Activated CD8-positive, alpha-beta memory T cell treated with anti-CD3 and anti-CD28 coated beads, Interleukin-2, amount 50 U/mL, for 24 hours (primary cell): Measurements from ENCODE around the gene ATL1.
"Not testable (repeated sequence)": the region's sequence is repeated elsewhere in the genome, so short reads cannot be mapped to it uniquely, and the experiment has no call there.

Experiments
- DNase-seq: peaks from one replicate; pipeline ENCODE4 v3.0.0-alpha.2; 2020; ENCODE audit errors: extremely low read depth

Gene ATL1

DNA sequence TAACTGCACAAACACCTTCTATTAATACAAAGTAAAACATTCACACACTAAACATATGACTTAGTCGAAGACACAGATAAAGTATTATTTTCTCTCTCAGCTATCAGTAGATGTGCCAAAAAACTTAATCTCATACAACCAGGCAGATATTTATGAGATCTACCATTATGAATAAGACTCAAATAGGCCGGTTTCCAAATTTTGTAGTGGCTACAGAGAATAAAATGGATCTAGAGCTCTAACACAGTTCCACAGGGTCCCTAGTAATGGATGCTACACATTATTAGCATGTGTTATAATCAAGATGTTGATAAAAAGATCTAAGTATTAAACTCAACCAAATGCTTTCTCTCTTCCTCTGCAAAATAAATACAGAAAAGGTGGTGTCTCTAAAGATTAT is 97.8 kb downstream of the ATL1 start:
- DNase-seq, result no peak

DNA sequence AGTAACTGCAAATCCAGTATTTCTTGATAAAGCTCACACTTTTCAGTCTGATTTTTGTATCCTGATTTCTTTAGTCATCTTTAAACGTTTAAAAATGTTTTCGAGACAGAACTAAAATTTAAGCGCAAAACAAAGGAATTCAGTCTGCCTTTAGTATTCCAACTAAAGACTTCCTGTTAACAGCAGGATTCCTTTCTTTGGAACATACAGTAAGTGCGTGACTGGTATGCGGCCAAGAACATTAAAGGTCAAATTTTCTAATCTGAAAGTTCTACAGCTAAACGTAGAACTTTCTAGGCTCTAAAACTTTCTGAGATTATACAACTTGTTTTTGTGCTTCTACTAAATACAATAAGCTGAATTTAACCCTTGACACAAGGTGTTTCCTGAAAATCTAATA is 98.3 kb downstream of the ATL1 start:
- no peak for DNase-seq

DNA sequence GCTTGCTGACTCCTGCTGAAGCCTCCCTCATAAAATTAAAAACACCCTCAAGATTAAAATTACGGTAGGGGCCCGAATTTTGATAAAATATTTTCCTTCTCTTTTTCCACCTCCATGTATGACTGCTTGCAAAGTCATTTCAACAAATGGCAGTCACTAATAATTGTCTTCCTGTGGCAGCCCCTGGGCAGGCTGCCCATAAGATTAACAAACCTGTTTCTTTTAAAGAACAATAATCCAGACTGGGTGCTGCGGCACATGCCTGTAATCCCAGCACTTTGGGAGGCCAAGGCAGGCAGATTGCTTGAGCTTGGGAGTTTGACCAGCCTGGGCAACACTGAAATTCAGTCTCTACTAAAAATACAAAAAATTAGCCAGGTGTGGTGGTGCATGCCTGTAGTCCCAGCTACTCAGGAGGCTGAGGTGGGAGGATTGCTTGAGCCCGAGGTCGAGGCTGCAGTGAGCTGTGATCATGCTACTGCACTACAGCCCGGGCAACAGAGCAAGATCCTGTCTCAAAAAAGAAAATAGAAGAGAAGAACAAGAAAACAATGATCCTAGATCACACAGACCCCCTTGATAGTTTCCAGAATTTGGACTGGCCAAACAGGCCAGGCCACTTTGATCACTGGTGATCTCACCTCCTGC is 99.5 kb downstream of the ATL1 start:
- no peak for DNase-seq

DNA sequence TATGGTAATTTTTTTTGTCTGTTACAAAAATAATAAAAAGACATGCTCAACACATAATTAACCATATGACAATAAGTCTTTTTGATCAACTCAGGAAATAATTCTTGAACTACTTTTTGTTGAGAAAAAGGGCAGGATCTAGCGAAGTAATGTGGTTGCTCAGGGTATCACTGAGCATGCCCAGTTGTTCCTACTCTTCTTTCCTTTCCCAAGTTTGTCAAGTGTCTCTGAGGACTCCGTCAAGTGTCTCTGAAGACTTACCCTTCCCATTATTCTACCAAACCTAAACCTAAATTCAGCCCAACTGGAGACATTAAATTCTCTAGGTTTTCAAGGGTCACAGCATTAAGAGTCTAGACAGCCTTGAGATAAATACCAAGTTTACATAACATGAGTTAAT is 104.6 kb downstream of the ATL1 start:
- DNase-seq, result not testable (repeated sequence)

DNA sequence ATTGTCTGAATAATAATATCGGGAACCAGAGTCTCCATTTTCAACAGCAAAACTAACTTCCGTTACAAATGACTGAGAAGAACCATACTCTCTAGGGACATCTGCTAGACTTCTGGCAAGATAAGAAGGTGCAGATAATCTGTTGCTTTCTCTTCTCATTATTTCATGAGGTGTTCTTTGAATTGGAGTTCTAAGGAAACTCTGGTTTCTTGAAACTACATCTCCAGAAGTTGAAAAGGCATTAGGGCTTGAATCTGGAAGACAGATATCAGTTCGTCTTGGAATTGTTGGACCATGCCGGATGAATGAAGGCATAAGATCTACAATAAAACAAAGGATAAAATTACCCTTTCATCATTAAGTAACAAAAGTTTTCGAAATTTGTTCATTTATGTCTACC is 105.4 kb downstream of the ATL1 start:
- DNase-seq, result not testable (repeated sequence)

DNA sequence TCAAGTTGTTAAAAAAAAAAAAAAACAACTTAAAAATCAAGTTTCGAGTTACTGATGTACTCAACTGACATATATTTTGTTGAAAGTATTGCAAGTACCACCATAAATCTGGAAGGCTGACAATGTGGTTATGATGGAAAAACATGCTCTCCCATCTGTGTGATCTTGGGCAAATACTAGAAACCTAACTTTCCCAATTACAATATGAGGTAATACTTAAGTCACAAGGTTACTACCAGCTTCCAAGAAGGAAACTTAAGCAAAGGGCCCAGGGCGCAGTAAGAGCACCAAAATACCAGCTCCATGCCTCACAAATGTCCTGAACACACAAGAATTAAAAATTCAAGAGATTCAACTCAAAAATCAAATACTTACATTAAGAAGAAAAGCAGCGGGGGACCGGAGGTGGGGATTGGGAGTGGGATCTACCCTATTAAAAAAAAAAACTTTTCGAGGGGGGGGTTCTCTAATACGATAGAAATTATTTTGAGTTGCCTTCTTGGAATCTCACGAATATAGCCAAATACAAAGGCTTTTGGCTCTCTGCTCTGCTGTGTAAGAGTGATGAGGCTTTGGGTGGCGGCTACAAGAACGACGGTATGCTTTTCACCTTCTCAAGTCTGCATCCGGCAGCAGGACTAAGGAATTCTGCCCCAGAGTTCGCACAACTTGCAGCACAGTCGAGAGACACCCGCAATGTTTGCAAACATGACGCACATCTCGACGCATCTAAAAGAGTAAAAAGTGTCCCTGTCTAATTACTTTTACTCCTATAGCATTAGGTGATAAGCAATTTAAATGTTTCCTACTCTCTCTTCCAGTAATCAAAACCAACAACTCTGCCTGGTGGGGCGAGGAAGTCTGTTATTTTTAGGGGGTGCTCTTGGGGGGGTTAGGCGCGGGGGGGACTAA is 107.1 kb downstream of the ATL1 start:
- DNase-seq, result no peak

DNA sequence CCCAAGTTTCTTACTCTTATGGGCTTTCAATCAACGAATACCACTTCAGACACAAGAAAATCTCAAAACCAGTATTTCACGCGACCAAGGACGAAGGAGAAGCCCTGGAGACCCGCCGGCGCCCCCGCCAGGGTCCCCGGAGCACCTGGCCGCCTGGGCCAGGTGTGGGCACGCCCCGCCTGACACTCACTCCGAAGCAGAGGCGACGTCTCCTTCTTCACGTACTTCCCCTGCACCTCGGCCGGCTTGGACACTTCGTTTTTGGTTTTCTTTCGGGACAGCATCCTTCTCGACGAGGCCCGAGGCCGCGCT is 107.7 kb downstream of the ATL1 start:
- DNase-seq, result no peak

DNA sequence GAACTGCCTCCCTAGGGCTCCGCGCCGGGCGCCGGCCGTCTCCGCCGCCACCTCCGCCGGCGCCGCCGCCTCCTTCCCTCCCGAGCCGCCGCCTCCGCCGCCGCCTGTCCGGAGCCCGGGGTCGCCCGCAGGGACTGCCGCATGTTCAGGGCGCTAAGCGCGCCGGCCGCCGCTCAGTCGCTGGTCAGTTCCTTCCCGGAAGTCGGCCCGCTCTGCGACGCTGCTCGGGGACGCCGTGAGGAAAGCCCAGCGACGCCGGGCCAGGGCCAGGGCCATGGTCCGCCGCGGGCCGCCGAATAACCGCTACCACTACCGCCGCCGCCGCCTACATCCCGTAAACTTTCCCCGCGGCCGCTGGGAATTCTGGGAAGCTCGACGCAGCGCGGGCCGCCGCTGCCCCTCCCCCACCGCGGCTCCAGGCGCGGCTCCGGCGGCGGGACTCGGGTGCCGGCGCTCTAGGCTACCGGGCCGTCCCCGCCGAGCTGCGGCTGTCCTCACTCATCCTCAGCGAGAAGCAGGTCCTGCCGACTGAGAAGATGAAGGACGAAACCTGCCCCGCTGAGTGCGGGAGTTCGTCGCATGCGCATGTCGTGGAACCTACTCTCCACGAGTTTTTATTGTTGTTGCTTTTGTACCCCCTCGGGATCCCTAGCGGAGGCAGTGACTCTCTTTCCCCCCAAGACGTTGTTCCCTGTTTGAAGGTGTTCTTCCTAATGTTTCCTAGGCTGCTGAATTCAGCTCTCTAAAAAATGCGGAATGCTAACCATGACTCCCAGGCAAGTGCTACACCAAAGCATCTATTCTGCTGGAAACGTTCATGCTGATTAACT is 108.3 kb downstream of the ATL1 start, which contains the start of gene SAV1:
SAV1 (minus strand) TSS at position 311 of the 830 bp plus-strand sequence. CDS start 339 bp downstream, outside the sequence.
- no peak for DNase-seq

DNA sequence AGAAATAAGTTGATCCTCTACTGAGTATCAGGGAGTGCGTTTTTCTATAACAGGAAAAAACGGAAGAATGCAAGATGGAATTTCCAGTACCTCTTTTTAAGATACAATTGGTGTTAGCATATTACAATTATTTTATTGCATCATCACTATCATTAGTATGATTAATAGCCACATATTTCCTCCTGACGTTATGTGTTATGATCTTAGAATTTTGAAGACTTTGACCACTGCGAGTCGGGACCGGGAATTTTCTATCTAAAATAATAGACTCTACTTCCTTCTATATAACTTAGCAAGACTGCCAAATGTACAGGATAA is 108.8 kb downstream of the ATL1 start:
- DNase-seq, result no peak

DNA sequence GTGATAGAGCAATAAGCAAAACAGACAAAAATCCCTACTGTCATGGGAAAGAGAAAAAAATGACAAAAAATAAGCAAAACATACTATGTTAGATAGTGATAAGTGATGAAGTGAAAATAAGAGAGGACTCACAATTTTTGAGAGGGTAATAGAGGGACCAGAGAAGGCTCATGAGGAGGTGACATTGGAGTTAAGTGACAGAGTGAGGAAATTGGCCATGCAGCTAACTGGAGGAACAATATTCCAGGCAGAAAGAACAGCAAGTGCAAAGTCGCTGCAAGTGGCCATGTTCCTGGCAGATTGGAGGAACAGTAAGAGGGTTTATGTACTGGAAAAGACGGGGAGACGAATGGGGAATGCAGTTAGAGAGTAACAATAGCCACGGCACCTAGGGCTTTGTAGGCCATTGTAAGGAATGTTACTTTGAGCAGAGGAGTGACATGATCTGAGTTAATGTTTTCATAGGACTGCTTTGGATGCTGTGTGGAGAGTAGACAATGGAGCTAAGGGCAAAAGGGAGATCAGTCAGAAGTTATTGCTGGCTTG is 109.6 kb downstream of the ATL1 start:
- DNase-seq, result no peak

DNA sequence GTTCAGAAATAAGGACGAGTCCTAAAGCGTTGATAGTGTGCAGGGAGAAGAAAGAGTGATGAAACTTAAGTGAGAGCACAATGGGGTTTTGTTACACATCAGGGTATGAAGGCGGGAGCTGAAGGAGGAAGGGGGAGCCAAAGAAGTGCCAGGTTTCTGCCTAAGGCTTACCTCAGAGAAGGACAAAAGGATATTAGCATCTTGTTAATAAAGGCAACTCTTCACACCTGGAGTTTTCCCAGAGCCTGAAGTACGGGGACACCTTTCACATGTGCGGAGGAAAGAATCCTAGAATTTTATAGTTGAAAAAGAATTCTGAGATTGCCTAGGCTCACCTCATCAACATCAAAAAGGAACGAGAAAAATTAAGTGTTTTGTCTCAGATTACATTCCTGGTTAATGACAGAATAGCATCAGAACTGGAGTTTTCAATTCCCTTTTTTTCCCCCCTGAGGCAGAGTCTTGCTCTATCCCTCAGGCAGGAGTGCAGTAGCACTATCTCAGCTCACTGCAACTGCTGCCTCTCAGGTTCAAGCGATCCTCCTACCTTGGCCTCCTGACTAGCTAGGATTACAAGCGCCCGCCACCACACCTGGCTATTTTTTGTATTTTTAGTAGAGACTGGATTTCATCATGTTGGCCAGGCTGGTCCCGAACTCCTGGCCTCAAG is 110.4 kb downstream of the ATL1 start:
- no peak for DNase-seq

DNA sequence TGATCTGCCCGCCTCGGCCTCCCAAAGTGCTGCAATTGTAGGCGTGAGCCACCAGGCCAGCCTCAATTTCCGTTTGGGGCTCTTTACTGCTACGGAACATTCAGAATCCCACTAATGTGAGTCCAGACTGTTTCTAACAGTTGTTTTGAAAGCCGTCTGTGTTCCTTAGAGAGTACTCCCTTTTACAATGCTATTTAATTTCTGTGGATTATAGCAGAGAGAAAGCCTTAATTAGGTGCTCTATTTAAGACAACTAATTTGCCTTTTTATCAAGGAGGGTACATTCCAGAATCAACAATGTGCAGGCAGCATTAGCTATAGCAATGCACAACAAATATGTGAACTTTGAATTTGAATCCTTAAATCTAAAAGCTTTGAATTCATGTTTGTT is 110.9 kb downstream of the ATL1 start:
- DNase-seq, result no peak

DNA sequence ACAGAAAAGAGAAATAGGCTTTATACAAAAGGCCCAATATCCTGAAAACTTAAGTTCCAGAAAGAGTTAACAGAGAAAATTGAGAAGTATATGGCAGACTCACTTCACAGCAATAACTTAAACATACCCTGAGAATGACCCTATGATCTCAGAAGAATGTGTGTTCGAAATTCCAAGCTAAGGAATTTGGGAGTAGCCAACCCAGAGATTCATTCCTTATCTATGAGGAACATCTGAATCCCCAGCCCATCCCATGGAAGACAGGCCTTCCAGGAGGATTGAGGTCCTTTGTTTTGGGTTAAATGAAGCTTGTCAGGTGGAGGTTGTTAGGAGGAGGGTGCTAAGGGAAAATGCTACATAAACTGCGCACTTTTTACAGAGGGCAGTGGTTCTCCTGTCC is 115.7 kb downstream of the ATL1 start:
- no peak for DNase-seq

DNA sequence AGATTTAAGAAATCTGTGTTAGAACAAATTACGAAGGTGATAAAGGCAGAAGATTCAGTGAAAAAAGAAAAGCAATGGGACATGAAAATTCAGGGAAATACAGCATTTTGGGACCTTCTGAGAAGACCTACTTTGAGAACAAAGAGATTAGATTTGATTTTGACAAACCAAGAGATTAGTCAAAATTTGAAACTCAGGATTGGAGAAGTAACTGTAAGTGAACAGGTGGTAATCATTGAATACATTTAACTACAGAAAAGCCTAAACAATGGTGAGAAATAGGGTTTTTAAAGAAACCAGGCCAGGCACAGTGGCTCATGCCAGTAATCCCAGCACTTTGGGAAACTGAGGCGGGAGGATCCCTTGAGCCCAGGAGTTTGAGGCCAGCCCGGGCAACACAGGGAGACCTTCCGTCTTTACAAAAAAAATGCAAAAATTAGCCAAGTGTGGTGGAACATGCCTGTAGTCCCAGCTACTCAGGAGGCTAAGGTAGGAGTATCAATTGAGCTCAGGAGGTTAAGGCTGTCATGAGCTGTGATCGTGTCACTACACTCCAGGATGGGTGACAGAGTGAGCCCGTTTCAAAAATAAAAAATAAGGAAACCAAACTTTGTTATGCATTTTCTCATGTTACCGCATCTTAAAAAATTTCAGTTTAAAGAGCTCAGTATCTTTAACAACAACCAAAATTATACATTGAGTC is 117.0 kb downstream of the ATL1 start:
- no peak for DNase-seq

DNA sequence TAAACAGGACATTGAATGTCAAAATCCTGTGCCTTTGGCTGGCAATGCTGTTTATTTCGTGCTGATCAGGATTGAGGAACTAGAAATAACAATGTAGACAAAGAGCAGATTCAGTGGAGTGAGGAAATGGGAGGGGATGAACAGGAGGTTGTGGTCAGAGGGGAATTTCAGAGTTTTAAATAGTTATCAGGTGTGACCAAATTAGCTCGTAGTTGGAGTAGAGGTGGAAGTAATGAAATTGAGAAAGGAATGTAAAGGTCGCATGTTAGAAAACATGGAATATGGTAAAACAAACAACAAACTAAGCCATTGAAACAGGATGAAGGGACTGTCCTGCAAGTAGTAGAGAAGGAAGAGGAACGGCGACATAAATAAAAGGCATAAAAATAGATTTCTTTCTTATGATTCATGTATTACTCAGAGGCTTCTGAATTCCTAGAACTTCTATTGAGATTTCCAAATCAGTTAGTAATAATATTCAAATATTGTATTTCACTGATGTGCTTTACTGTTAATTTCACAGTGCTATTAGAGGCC is 117.7 kb downstream of the ATL1 start:
- no peak for DNase-seq

DNA sequence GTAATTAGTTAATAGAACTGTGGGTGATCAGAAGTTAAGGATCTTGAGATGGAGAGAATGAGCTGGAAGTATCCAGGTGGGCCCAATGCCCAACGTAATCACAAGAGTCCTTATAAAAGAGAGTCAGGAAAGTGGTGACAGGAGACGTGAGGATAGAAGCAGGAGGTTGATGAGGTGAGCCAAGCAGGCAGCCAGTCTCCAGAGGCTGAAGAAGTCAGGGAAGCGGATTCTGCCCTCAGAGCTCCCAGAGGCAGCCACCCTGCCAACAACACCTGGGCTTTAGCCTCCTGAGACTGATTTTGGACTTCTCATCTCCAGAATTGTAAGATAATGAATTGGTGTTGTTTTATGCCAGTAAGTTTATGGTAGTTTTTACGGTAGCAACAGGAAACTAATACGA is 118.2 kb downstream of the ATL1 start:
- DNase-seq, result no peak

DNA sequence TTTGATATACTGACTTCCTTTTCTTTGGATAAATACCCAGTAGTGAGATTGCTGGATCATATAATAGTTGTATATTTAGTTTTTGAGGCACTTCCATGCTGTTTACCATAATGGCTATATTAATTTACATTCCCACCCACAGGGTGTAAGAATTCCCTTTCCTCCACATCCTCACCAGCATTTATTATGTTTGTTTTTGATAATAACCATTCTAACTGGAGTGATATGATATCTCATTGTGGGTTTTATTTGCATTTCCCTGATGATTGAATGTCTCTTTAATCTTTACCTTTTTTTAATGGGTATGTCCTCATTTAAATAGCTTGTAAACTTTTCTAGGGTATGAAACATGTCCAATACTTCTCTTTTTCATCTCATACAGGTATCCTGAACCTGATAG is 119.7 kb downstream of the ATL1 start:
- DNase-seq, result no peak
